ENCODE measurements around the gene ITM2B.

Gene ITM2B

GRCh38 chr13:48316826-48317510 lies 84.0 kb downstream of the ITM2B start:
- DNase-seq = no peak

- DNase-seq = no peak
These were observed 84.7 kb downstream of the ITM2B start for GRCh38 chr13:48317511-48318376.

GRCh38 chr13:48318377-48318811 lies 85.4 kb downstream of the ITM2B start:
- DNase-seq = no peak

GRCh38 chr13:48318821-48319511 lies 86.0 kb downstream of the ITM2B start:
- DNase-seq = no peak

Data from NCI-H510A (cell line).